Measurements from ENCODE around the gene CCDC27.

CCDC27 gene

GRCh38 chr1:3752400-3752945, at the start of gene CCDC27:
CCDC27 (plus strand) TSS chr1:3752450; CDS start chr1:3752482, 32 bp downstream.
- no peak for DNase-seq

GRCh38 chr1:3702528-3702927, 49.7 kb upstream of the CCDC27 start:
- DNase-seq: no peak

GRCh38 chr1:3702990-3703728, 49.1 kb upstream of the CCDC27 start:
- no peak for DNase-seq

DNA sequence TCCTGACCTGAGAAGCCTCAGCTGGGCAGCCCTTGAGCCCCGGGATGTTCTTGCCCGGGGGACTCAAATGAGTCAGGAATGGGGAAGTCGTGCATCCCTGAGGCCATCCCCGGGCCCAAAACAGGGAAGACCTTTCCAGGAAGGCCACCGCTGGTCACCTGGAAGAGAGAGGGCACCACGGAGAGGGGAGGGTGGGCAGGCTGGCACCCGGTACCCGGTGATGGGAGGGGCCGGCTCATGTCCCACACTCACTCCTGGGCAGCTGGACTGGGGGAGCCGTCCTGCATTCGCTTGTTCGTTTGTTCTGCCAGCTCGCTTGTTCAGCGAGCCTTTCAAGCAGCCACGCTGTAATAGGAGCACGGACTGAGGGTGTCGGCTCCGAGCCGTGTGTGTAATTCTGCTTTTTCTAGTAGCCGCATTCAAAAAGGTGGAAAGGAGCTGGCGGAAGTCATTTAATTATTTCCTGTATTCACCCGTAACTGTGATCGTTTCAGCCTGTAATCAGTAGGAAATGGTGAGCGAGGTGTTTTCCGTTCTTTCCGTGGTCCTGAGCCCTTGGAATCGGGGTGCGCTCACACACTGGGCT, 48.4 kb upstream of the CCDC27 start:
- no peak for DNase-seq

DNA sequence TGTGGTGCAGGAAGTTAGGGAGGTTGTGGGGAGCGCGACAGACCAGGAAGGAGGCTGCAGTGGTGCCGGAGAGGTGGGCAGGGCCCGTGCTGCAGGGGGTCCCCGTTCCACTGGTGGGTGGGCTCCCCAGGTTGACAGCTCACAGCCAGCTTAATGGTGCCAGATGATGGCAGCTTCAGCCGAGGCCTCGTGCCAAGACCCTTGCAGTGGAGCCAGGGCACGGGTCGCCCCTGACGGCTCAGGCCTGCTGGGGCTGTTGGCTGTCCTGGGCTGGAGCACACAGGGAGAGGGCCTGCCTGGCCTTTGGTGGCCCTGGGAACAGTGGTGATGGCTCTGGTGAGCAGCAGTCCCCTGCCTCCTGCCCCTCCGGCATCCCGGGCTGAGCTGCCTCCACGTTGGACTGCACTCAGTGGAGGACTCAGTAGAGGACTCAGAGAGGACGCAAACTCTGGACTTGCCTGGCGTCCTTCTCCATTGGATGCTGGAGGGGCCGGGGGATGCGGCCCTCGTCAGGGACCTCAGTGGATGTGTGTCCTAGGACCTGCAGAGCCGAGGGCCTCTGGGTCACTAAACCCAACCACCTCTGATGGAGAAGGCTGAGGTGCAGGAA, 46.8 kb upstream of the CCDC27 start:
- DNase-seq: no peak

- DNase-seq: no peak
Observed at GRCh38 chr1:3706651-3707297, 45.5 kb upstream of the CCDC27 start.

DNA sequence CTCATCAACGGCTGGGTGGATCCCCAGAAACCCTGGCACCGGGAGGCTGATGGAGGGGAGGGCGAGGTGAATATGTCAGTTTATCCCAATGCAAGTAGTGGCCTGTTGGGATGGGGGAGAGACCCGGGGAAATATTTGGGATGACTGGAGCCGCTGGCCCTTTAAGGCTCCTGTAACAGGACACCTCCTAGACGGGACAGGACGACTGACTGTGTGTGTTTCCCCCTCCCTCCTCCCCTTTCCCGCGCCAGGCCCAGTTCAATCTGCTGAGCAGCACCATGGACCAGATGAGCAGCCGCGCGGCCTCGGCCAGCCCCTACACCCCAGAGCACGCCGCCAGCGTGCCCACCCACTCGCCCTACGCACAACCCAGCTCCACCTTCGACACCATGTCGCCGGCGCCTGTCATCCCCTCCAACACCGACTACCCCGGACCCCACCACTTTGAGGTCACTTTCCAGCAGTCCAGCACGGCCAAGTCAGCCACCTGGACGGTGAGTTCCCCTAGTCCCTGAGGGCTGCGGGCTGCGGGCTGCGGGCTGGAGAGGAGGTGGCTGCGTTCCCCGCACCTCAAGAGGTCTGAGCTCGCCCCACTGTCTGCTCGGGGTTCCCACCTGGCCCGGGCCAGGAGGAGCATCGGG, 44.8 kb upstream of the CCDC27 start:
- no peak for DNase-seq

DNA sequence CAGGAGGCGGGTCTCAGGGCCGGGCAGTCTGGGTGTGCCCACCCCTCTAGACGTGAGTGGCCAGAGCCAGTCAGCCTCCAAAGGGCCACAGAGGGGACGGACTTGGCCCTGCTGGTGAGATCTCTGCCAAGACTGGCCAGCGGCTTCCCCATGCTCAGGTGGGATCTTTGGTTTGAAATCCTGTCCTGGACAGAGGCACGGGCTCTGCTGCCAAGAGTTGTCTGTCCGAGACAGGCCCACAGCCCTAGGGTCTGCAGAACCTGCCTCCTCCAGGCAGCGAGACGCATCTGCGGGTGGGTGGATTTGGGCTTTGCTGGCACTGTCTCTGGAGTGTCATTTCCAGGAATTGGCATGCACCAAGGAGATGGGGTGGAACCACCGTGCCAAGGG, 44.3 kb upstream of the CCDC27 start:
- no peak for DNase-seq

DNA sequence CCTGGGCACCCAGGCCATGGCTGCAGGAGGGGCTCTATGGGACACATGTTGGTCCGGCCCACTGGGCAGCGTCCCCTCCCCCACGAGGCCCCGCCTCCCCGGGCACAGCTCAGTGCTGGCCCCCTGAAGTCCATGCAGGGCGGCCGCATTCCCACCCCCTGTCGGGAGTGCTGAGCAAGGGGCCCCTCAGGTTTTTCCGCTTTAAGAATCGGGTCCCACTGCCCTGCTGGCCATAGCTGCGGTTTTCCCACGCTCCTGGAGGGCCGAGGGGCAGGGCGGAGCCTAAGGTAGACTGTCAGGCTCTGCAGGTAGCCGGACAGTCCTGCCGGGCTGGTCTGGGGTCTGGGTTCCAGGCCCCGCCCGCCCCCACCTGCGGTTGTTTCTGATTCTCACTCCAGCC, 43.5 kb upstream of the CCDC27 start:
- DNase-seq: no peak

- no peak for DNase-seq
Observed at GRCh38 chr1:3710251-3710650, 42.0 kb upstream of the CCDC27 start.

- no peak for DNase-seq
Observed at GRCh38 chr1:3711381-3711779, 40.9 kb upstream of the CCDC27 start.

DNA sequence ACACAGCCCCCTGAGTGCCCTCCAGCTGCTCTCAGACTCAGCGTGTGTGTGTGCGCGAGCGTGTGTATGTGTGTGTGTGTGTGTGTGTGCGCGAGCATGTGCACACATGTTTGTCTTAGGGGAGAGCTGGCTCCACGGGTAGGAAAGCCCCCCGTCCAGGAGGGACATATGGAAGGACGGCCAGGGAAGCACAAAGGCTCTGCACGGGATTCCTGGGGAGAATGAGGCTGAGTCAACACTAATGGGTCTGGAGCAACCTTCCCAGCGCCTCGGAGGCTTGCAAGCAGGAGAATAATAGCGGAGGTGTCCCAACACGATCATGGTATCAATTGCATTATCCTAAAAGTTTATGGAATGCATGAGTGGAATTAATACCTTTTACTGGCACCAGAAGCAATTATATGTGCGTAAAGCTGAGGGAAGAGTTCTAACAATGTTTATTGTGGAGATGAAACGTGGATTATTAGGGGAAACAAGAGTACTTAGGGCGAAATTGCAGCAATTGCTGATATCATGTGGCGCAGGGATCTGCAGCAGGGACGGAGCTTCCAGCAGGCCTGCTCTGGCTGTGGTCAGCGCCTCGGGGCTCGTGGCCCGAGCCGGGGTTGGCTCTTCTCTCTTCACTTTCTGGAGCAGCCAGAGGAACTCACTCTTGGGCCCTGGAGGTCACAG, 40.3 kb upstream of the CCDC27 start:
- no peak for DNase-seq

DNA sequence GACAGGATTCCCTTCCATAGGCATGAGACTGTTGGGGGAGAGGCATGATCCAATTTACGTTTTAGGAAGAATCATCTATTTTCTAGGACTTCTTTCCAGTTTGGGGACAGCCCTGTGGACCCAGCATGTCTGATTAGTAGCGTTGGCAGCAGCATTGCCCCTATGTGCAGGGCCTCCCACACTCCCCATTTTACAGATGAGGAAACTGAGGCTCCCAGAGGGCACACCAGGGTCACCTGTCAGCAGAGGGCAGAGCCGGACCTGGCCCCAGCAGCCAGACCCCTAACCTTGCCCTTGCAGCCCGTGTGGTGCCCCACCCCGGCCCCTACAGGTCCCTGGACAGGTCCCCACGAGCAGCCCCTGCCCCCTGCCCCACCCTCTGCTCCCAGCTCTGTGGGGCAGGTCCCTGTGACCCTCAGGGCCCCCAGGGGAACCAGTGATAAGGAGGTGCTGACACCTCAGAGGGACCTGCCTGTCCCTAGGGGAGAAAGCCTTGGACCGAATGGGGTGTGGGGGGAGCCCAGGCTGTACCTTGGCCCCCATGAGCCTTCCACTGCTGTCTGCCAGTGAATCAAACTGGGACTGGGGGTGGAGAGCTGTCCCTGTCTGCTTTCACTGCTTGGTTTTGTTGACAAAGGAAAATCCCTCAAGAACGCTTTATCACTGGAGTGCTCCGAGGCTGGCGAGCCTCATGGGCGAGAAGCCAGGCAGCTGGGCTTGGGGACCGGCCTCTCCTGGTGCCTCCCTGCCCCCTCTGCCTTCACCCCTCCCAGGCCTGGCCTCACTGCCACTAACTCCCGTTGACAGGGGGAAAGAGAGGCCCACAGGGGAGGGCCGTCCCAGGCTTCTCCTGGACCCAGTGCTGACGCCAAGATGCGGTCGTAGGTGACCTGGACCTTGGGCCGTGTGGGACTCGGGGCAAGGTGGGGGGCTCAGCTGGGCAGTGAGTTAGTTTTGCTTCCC, 39.4 kb upstream of the CCDC27 start:
- DNase-seq: no peak

DNA sequence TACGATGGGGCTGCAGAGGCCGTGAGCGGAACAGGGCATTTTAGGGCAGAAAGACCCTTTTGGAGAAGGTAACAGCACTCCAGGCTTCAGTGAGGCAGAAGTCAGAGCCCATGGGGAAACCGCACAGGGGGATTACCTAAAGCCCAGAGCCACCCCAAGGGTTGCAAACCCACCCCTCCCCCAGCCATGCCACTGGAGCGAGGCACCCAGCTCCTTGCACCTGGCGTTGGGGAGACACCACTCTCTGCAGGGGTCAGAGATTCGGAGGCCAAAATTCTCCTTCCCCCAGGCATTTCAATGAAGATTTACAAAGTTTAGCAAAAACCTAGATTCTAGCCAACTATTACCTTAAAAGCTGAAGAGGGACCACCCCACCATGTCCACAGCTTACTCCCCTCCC, 38.4 kb upstream of the CCDC27 start:
- DNase-seq: no peak

DNA sequence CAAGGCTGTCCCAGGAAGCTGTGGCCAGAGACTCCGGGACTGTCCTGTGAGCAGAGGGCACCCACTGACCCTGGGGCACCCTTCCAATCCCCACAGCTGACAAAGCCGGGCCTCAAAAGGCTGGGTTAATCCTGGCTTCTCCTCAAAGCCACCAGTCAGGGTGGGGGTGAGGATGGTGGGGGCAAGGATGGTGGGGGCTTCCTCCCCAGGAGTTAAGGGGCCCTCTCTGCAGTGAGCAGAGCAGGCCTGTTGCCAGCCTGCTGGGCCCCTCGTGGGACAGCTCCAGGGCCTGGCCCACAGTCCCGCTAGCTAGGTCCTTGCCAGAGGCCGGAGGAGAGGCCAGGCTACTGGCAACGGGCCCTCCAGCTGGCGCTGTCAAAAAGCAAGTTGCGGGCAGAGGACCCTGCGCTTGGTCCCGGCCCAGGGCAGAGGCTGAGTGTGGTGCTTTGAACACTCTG, 37.9 kb upstream of the CCDC27 start:
- no peak for DNase-seq

- no peak for DNase-seq
Observed at GRCh38 chr1:3714814-3715213, 37.4 kb upstream of the CCDC27 start.

GRCh38 chr1:3716351-3716750, 35.9 kb upstream of the CCDC27 start:
- no peak for DNase-seq

- no peak for DNase-seq
Observed at GRCh38 chr1:3717041-3717714, 35.1 kb upstream of the CCDC27 start.

- DNase-seq: no peak
Observed at GRCh38 chr1:3717715-3718601, 34.3 kb upstream of the CCDC27 start.

- no peak for DNase-seq
Observed at GRCh38 chr1:3718764-3719163, 33.5 kb upstream of the CCDC27 start.

Data from stimulated activated CD4-positive, alpha-beta T cell treated with anti-CD3 and anti-CD28 coated beads, Interleukin-4, amount 100 ng/mL, for 24 hours (primary cell).